Measurements from ENCODE around the gene C10orf67.

GRCh38 chr10:23284155-23284554 lies 60.4 kb downstream of the C10orf67 start:
- TF ChIP-seq CTCF (IDR thresholded peaks at IDR 0.05) (no peak), POLR2A (IDR thresholded peaks at IDR 0.05) (no peak)
